SU-DHL-6 (cell line): Measurements from ENCODE around the gene DRAXIN.

Experiments used
- CTCF ChIP-seq: fragments of 200-600 bp; sonication (generic); IDR thresholded peaks from one replicate; pipeline ENCODE4 v1.5.1; 2017; ENCODE audit warnings: antibody characterized with exemption, mild to moderate bottlenecking, low read length, moderate library complexity; ENCODE audit not compliant: insufficient read depth, poor library complexity, severe bottlenecking
- EZH2phosphoT487 ChIP-seq: fragments of 200-600 bp; sonication (generic), shearing (Covaris generic); conservative IDR thresholded peaks from 2 replicates; pipeline ENCODE4 v1.6.1; 2018; ENCODE audit warnings: mild to moderate bottlenecking, antibody characterized with exemption, low read length, moderate library complexity, mixed read lengths

GRCh38 chr1:11712285-11712684 is 20.8 kb downstream of the DRAXIN start:
- TF ChIP-seq CTCF (no peak), EZH2phosphoT487 (no peak)
